ENCODE results near the gene GPC5. TPM values are rescaled to one million over a fixed set of nuclear protein-coding genes. Genes with fewer than 3 reads are reported as not detected.

The GPC5 gene
- total and polyA plus RNA-seq, 2 of the 13 experiments (the other 11 are each of a cell fraction or from before 2014, with no cell fraction given), result 0.02 to 0.07 TPM

DNA sequence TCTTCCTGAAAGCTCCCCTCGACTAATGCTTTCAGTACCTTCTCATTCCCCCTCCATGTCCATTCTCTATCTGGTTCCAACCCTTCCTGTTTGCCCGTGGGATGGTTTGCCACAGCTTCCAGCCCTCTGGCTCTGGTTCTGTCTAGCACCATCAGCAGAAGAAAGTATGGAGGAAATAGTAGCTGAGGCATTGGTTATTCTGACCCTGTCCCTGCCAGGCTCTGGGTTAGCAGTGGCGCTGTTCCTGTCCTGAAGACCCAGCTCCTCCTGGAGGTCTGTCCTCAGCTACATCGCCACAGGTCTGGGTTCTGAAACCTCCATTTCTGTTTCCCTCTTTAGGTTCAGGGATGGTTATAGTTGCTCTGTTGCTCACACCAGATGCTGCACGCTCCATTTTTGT is 1223.6 kb downstream of the GPC5 start:
- H3K9me3 ChIP-seq (ENCODE audit: low read length), result no peaks in the 10 kb centered on the region
- POLR2A ChIA-PET, result no interaction called here
- no peak overlapping the region for H3K4me3 ChIP-seq (replicated peaks in 1 of 3; ENCODE audit: insufficient read depth in 1 of 3, low read depth in 2 of 3, low read length in 3 of 3)
- in situ Hi-C loops (cut with HindIII; ENCODE audit: extremely low pct_ligation_motif_present, low pct_unique_long_range_greater_than_20kb), result no loop called here
- no peaks in the 10 kb centered on the region for H3K4me1 ChIP-seq (ENCODE audit: insufficient read depth, low read length)
- TF ChIP-seq ZNF460 (CRISPR knock-in tag; IDR thresholded peaks at IDR 0.05; ENCODE audit: borderline replicate concordance), result no peak
- TF ChIP-seq RBFOX2 (IDR thresholded peaks at IDR 0.05; ENCODE audit: low read depth, low read length), result no peak
- TF ChIP-seq RAD21 (CRISPR knock-in tag; IDR thresholded peaks at IDR 0.05), result no peak
- TF ChIP-seq ZNF276 (CRISPR knock-in tag; IDR thresholded peaks at IDR 0.05; ENCODE audit: low read depth), result no peak
- no peak for TF ChIP-seq SIX4 (CRISPR knock-in tag; IDR thresholded peaks at IDR 0.05)
- TF ChIP-seq SIN3A (IDR thresholded peaks at IDR 0.05; ENCODE audit: borderline replicate concordance, low read depth, low read length), result no peak
- TF ChIP-seq RBM22 (optimal IDR thresholded peaks at IDR 0.05; ENCODE audit: low read length), result no peak
- no peak overlapping the region for H2AFZ ChIP-seq (ENCODE audit: low read length)
- DNase-seq (ENCODE audit: low spot score), result no peak
- WGBS (ENCODE audit: low lambda C conversion rate), result 21% methylated on average over 5 of the region's 5 CpGs
- intact Hi-C loops (cut with micrococcal nuclease; ENCODE audit: unreplicated experiment), result no loop called here
- H3K9ac ChIP-seq (ENCODE audit: insufficient read depth, low read depth, low read length), result no peak overlapping the region
- no peaks in the 10 kb centered on the region for H4K20me1 ChIP-seq (ENCODE audit: insufficient read depth, low read length)
- H3K27ac ChIP-seq (ENCODE audit: extremely low read length, insufficient read depth, low read length), result no peak overlapping the region
- no peaks in the 10 kb centered on the region for H3K36me3 ChIP-seq (replicated peaks in 1 of 2; ENCODE audit: control insufficient read depth in 1 of 2, insufficient read depth in 2 of 2, low read length in 2 of 2)
- no peaks in the 10 kb centered on the region for H3K27me3 ChIP-seq (ENCODE audit: control insufficient read depth in 1 of 2, insufficient read depth in 2 of 2, low read length in 2 of 2)
- FAIRE-seq, result no peak
- CTCF ChIA-PET (ENCODE audit: low intra/inter-chr PET ratio, low total read pairs), result no interaction called here
- BruUV-seq (replicated peaks), result no TSS peak
- H3K4me2 ChIP-seq (ENCODE audit: low read depth, low read length), result no peak overlapping the region
- H3K79me2 ChIP-seq (ENCODE audit: insufficient read depth, low read length), result no peaks in the 10 kb centered on the region
- ATAC-seq, result no peak

DNA sequence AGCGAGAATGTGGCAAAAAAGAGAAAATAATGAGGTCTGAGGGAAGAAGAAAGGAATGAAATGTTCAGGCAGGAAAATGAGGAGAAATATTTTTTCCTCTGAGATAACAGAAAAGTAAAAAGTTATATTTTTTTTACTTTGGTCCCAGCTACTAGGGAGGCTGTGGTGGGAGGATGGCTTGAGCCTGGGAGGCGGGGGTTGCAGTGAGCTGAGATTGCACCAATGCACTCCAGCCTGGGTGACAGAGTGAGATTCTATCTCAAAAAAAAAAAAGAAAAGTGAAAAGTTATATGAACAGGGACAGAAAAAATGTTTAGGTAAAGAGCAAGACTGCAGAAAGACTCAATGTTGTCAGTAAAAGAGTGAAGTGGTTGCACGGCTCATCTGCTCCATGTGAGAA is 1224.5 kb downstream of the GPC5 start:
- POLR2A ChIA-PET, result no interaction called here
- WGBS (ENCODE audit: low lambda C conversion rate), result 4% methylated on average over 3 of the region's 3 CpGs
- no peak for TF ChIP-seq FOXM1 (CRISPR knock-in tag; IDR thresholded peaks at IDR 0.05)
- no peak for TF ChIP-seq NCOA1 (CRISPR knock-in tag; IDR thresholded peaks at IDR 0.05)
- no peak for TF ChIP-seq ZNF362 (CRISPR knock-in tag; IDR thresholded peaks at IDR 0.05; ENCODE audit: borderline replicate concordance)
- no peak for TF ChIP-seq E2F2 (CRISPR knock-in tag; IDR thresholded peaks at IDR 0.05; ENCODE audit: borderline replicate concordance)
- TF ChIP-seq TGIF2 (CRISPR knock-in tag; IDR thresholded peaks at IDR 0.05), result no peak
- TF ChIP-seq NFIC (IDR thresholded peaks at IDR 0.05; ENCODE audit: low read length), result no peak
- TF ChIP-seq PHB2 (IDR thresholded peaks at IDR 0.05; ENCODE audit: partially characterized antibody), result no peak
- TF ChIP-seq MIER2 (CRISPR knock-in tag; IDR thresholded peaks at IDR 0.05), result no peak

More for the DNA sequence above, 1224.5 kb downstream of the GPC5 start:
- CTCF ChIA-PET (ENCODE audit: low intra/inter-chr PET ratio, low total read pairs), result no interaction called here
- Histone ChIP-seq H4K20me1 (ENCODE audit: insufficient read depth, low read length) (no peaks in the 10 kb centered on the region), H3K4me3 (replicated peaks in 1 of 3; ENCODE audit: insufficient read depth in 1 of 3, low read depth in 2 of 3, low read length in 3 of 3) (no peak overlapping the region), H2AFZ (ENCODE audit: low read length) (no peak overlapping the region), H3K27ac (ENCODE audit: extremely low read length, insufficient read depth, low read length) (no peak overlapping the region), H3K27me3 (ENCODE audit: control insufficient read depth in 1 of 2, insufficient read depth in 2 of 2, low read length in 2 of 2) (no peaks in the 10 kb centered on the region), H3K4me2 (ENCODE audit: low read depth, low read length) (no peak overlapping the region), H3K4me1 (ENCODE audit: insufficient read depth, low read length) (no peaks in the 10 kb centered on the region), H3K9me3 (ENCODE audit: low read length) (no peaks in the 10 kb centered on the region), H3K9ac (ENCODE audit: insufficient read depth, low read depth, low read length) (no peak overlapping the region), H3K36me3 (replicated peaks in 1 of 2; ENCODE audit: control insufficient read depth in 1 of 2, insufficient read depth in 2 of 2, low read length in 2 of 2) (no peaks in the 10 kb centered on the region), H3K79me2 (ENCODE audit: insufficient read depth, low read length) (no peaks in the 10 kb centered on the region)
- BruUV-seq (replicated peaks), result no TSS peak
- no peak for FAIRE-seq
- intact Hi-C loops (cut with micrococcal nuclease; ENCODE audit: unreplicated experiment), result no loop called here
- in situ Hi-C loops (cut with HindIII; ENCODE audit: extremely low pct_ligation_motif_present, low pct_unique_long_range_greater_than_20kb), result no loop called here
- no peak for DNase-seq (ENCODE audit: low spot score)
- no peak for ATAC-seq

All from HepG2 (cell line).